DMS153 treated with DMSO at 0.1 percent for 48 hours (cell line): ENCODE data around the gene ACBD7.

Experiments
- DNase-seq: peaks from one replicate; lab custom pipeline; 2025; ENCODE audit not compliant: unreplicated experiment; lab: John Stamatoyannopoulos, UW

The ACBD7 gene

GRCh38 chr10:15092855-15093408, 4.4 kb upstream of the ACBD7 start:
- DNase-seq: no peak

DNA sequence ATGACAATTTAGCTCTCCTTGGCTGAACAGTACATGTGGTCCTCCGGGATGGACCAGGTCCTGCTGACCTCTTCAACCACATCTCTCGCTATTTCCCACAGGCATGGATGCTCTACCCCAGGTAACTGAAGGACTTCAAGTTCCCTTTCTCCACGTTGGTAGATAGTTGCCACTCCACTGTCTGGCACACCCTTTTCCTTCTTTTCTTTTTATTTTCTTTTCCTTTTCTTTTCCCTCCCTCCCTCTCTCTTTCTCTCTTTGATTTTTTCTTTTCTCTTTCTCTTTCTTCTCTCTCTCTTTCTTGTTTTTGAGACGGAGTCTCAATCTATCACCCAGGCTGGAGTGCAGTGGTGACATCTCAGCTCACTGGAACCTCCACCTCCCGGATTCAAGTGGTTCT, 2.8 kb upstream of the ACBD7 start:
- DNase-seq: no peak

DNA sequence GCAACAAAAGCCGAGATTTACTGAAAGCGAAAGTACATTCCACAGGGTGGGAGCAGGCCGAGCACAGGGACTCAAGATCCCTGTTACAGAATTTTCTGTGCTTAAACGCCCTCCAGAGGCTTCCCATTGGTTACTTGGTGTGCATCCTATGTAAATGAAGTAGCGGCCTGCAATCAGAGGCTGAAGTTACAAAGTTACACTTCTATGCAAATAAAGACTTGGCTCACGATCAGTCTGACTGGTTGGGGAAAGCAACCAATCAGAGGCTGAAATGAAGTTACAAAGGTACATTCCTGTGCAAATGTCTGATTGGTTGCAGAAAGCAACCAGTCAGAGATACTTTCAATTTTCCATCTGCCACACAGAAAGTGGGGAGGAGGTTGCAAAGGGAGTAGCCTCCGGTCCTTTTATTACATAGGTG, 4.1 kb downstream of the ACBD7 start:
- peak; percentile 2 for DNase-seq

DNA sequence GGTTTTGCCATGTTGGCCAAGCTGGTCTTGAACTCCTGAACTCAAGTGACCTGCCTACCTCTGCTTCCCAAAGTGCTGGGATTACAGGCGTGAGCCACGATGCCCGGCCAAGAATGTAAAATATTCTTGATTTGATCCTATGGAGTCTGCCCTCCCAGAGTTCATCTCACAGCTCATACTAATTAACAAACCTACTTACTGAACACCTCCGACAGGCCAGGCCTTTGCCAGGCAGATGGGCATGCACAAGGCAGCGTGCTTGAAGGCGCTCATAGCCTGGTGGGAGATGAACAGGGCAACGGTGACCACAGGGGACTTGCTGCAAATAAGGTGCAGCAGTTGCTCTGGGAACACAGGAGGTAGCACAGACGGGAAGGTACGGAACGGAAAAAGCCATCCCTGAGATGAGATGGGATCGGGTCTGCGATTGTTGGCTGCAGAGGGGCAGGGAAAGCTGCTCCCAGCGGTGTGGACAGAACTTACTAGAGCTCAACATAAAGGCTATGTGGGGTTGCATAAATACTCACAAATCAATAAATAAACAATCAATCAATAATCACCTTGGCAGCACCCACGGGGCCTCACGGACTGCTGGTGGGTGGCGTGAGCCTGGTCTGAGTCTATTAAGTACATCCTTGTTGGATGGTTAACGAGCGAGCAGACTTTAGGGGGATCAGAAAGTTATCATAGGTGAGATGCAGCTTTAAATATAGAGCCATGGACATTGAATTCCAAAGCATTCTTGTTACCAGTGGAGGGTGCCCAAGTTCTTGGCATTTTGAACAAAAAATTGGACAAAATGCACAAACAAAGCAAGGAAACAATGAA, 4.7 kb downstream of the ACBD7 start:
- DNase-seq: no peak

DNA sequence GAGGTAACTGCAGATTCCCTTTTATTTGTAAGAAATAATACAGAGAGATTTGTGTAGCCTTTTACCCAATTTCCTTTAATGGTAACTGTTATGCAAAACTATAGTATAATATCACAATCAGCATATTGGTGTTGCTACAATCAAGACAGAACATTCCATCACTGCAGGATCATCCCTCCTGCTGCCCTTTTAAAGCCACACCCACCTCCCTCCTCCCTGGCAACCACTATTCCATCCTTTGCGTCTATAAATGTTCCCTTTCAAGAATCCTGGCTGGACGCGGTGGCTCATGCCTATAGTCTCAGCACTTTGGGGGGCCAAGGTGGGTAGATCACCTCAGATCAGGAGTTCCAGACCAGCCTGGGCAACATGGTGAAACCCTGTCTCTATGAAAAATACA, 13.2 kb downstream of the ACBD7 start:
- DNase-seq: no peak

DNA sequence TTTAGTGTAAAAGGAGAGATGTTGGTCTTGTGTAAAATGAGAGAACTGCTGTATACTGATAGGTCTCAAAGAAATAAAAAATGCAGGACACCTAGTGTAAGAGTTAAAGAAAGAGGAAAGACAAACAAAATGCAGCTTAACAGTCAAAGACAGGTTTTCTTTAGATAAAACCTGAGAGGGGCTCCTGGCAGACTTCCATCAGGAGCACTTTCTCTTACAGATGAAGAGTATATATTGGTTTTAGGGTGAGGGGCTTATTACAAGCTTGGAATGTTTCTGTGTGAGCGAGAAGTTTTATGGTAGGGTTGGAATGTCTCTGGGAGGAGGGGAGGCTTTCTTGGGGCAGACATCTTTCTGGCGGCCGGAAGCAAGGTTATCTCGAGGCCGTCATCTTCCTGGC, 16.2 kb downstream of the ACBD7 start:
- DNase-seq: no peak

GRCh38 chr10:15069230-15069629, 19.3 kb downstream of the ACBD7 start:
- no peak for DNase-seq

- DNase-seq: no peak
Observed at GRCh38 chr10:15068802-15069201, 19.8 kb downstream of the ACBD7 start.

- no peak for DNase-seq
Observed at GRCh38 chr10:15067154-15067553, 21.4 kb downstream of the ACBD7 start.

- no peak for DNase-seq
Observed at GRCh38 chr10:15060638-15061037, 27.9 kb downstream of the ACBD7 start.

GRCh38 chr10:15059914-15060313, 28.7 kb downstream of the ACBD7 start:
- DNase-seq: no peak

- DNase-seq: no peak
Observed at GRCh38 chr10:15058689-15059088, 29.9 kb downstream of the ACBD7 start.

DNA sequence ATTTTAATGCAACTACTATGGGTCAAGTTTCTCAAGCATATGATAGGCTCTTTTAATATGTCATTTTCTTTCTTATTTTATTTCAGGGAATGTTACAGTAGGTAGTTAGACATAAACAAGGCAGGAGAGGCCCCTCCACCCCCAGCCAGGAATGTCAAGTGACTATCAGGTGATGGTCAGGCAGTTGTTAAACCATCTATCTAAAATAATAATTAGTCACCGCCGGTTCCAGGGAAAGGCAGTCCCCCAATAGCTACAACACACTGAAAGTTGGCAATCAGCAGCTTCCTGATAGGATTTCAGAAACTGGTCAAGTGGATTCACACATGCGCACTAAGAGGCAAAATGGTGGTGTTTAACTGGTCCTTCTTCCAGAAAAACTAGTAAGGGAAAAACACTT, 35.5 kb downstream of the ACBD7 start:
- DNase-seq: no peak

DNA sequence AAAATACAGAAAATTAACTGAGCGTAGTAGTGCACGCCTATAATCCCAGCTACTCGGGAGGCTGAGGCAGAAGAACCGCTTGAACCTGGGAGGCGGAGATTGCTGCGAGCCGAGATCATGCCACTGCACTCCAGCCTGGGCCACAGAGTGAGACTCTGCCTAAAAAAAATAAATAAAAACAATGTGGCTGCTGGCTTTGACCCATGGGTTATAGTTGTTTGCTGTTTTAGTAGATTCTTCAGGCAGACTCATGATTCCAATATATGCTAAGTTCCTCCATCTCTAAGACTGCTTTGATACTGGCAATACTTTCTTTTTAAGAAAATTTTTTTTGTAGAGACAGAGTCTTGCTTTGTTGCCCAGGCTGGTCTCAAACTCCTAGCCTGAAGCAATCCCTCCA, 36.5 kb downstream of the ACBD7 start:
- no peak for DNase-seq

GRCh38 chr10:15049533-15049932, 39.0 kb downstream of the ACBD7 start:
- no peak for DNase-seq

- no peak for DNase-seq
Observed at GRCh38 chr10:15046626-15047025, 42.0 kb downstream of the ACBD7 start.

GRCh38 chr10:15045380-15045779, 43.2 kb downstream of the ACBD7 start:
- DNase-seq: no peak

- no peak for DNase-seq
Observed at GRCh38 chr10:15043674-15044073, 44.9 kb downstream of the ACBD7 start, which contains the start of gene OLAH. TSS of gene OLAH (plus strand) at chr10:15043943. CDS start at chr10:15047289, 3,346 bp downstream.

DNA sequence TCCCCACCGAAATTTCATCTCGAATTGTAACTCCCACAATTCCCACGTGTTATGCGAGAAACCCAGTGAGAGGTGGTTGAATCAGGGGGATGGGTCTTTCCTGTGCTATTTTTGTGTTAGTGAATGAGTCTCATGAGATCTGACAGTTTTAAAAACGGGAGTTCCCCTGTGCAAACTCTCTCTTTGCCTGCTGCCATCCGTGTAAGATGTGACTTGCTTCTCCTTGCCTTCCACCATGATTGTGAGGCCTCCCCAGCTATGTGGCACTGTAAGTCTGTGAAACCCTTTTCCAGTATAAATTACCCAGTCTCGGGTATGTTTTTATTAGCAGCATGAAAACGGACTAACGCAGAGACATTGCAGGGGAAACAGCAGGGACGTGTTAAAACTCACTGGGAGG, 50.2 kb downstream of the ACBD7 start:
- no peak for DNase-seq

GRCh38 chr10:15037691-15038090, 50.9 kb downstream of the ACBD7 start:
- no peak for DNase-seq

DNA sequence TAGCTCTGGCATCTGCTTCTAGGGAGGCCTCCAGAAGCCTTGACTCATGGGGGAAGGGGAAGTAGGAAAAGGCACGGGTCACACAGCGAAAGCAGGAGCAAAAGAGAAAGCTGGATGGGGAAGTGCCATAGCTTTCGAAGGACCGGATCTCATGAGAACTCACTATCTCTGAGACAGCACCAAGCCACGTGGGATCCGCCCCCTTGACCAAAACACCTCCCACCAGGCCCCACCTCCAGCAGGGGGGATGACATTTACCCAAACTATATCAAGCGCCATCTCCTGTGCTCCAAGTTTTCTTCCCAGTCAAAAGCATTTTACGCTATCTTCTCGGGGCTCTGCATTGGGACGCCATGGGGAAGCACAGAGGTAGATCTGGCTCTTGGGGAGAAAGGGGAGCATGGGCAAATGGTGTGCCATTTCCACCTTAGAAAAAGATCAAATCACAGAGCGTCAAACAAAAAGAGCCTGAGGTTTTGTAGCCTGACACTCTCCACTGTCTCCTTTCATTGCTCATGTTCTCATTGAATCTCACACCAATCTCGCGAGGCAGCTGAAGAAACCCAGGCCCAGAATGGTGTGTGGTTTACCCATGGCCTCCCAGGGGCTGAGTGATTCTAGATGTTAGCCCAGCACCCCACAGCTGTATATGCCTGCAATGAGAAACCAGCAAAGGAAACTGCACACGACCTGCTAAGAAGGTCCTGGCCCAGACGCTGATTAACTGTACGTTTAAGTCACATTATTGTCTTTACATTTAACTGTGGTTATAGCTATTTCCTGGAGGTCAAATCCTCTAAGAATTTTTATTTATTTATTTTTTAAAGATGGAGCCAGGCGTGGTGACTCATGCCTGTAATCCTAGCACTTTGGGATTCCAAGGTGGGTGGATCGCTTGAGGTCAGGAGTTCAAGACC, 52.9 kb downstream of the ACBD7 start:
- DNase-seq: no peak

DNA sequence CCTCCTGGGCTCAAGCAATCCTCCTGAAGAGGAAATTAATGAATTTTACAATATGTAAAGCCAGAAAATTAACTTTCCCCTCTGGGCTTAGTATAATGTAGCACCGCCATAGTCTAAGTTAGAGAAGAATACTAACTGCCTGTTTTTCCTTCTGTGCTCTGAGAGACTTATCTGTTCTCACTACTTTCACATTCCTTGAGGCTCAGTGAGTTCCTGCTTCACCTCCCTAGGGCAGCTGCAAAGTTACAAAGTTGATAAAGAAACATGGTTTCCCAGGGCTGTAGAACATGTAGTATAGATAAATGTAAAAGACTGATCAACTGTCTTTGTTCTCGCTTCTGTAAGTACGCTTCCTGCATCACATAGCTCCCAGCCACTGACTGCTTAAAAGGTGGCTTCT, 60.8 kb downstream of the ACBD7 start:
- DNase-seq: no peak
